Activated CD4-positive, alpha-beta T cell treated with anti-CD3 and anti-CD28 coated beads, Interleukin-2, amount 50 U/mL, for 16 hours (primary cell): Measurements from ENCODE around the gene AIFM2.
A peak's percentile ranks its signal among the peaks of the same experiment; 100 is the strongest.
"Not testable (repeated sequence)": the region's sequence is repeated elsewhere in the genome, so short reads cannot be mapped to it uniquely, and the experiment has no call there.

Source experiments
- DNase-seq: peaks from one replicate; pipeline ENCODE4 v3.0.0-alpha.2; 2020

Gene AIFM2

DNA sequence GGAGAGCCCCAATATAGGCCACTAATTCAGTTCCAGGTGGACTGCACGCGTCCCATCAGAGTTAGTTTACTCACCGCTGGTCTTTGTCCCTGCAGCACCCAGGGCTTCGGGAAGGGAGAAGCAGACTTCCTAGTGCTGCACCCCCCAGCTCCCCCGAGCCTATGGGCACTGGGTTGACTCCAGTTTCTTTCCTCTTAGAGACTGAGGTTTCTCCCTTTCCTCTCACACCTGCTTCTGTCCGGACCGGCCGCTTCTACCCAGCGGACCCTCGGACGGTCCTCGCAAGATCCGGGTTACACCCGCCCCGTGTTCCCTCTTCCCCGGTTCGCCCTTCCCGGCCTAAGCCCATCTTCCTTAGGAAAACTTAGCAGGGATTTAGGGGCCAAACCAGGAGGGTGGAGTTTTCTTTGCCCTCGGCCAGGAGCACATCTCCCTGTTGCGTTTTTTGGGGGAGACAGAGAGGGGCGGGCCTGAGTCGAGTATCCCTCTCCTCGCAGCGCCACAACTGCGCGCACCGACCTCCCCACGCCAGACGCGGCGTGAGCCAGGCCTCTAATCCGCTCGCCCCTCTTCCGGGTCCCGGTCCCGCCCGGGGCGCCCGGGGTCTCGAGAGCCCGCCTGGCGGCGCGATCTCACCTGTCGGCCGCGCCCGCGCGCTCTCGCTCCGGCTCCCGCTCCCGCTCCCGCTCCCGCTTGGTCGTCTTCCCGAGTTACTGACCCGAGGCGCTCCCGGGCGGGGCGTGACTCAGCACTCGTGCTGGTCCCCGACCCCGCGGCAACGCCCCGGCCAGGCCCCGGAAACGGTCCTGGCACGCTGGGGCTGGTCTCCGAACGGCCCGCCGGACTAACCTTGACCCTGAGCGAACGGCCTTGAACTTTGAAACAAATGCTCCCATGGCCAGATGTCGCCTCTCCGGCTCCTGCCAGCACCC is at the start of gene AIFM2:
Gene AIFM2 (minus strand): TSS at position 728 of the 932 bp plus-strand sequence. CDS start 8,741 bp downstream, outside the sequence.
- DNase-seq = peak; percentile 45

DNA sequence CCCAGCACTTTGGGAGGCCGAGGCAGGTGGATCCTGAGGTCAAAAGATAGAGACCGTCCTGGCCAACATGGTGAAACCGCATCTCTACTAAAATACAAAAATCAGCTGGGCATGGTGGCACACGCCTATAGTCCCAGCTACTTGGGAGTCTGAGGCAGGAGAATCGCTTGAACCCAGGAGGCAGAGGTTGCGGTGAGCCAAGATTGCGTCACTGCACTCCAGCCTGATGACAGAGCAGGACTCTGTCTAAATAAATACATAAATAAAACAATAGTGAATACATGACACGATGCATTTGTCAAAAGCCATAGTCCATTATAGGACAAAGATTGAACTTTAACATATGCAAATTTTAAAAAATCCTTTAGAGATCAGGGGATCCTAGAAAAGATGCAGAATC is 46.6 kb upstream of the AIFM2 start:
- DNase-seq = not testable (repeated sequence)

DNA sequence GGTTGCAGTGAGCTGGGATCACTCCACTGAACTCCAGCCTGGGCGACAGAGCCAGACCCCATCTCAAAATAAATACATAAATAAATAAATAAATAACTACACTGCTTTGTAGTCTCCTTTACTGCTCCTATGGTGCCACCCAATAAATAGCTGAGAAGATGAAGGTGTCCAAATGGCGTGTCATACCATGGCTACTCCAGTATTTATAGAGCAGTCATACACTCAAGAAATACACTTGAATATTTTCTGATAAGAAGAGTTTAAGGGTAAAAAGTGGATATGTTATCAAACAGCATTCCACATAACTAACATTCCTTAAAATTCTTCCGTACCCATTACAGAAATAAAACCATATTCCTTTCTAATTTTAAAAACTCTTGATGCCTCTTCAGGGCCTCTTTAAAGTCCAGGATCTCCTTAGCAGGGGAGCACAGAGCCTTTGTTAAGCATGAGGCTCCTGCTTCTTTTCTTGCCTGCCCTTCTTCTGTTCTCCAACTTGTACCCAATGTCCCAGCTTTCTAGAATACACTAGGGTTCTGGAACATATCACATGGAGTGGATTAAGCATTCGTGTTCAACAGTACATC is 45.6 kb upstream of the AIFM2 start:
- DNase-seq = no peak

DNA sequence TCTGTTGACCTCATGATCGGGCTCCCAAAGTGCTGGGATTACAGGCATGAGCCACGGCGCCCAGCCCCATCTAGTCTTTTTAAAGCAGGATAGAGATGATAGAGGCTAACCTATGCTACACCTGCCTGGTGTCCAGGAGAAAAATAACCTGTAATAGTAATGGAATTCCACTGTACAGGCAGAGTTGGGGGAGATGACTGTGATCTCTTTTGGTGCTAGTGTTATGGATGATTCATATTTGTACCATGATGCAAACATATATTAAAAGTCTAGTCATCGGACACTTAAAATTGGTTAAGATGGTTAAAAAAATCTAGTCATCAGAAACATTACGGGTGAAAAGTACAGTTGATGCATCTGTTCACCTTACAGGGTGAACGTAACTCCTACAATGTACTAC is 43.8 kb upstream of the AIFM2 start:
- DNase-seq = no peak

DNA sequence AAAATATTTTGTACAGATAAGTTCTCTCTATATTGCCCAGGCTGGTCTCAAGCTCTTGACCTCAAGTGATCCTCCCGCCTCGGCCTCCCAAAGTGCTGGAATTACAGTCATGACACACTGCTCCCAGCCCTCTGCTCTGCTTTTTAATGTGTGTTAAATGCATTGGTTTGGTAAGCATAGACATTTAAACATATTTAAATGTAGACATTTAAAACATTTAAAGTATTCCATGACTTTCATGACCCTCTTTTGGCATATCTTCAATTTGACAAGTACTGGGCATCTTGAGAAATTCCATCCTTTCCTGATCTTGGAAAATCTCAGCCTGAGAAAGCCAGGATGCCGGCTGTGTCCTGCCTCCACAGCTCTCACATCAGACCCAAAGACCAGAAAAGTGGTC is 42.9 kb upstream of the AIFM2 start:
- DNase-seq = no peak

DNA sequence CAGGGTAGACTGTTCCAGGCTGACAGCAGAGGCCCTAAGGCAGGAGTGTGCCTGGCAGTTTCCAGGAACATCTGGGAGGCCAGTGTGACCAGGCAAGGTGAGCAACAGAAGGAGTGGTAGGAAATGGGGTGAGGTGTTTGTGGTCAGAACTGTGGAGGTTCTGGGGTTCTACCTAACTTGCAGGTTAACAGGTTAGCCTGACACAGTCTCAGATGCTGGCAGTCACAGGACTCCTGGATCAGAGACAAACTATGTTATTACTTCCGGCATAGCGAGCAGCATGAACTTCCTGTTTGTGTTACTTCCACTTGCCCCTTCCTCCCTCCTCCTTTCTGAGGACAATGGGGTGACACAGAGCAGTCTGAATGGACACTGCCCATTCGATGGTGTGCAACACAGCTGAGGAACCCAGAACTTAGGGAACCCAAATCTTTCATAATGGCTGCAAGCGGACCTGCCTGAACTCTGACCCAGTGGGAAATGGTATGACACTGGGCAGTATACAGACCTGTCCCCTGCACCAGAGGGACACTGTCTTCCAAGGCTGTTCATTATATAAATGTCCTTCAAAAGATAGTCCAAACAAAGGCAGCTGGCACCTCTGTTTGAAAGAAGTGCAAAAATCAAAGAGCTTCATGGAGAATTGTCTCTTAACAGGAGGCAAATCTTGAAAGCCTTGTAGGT is 41.6 kb upstream of the AIFM2 start:
- DNase-seq = peak; percentile 45

DNA sequence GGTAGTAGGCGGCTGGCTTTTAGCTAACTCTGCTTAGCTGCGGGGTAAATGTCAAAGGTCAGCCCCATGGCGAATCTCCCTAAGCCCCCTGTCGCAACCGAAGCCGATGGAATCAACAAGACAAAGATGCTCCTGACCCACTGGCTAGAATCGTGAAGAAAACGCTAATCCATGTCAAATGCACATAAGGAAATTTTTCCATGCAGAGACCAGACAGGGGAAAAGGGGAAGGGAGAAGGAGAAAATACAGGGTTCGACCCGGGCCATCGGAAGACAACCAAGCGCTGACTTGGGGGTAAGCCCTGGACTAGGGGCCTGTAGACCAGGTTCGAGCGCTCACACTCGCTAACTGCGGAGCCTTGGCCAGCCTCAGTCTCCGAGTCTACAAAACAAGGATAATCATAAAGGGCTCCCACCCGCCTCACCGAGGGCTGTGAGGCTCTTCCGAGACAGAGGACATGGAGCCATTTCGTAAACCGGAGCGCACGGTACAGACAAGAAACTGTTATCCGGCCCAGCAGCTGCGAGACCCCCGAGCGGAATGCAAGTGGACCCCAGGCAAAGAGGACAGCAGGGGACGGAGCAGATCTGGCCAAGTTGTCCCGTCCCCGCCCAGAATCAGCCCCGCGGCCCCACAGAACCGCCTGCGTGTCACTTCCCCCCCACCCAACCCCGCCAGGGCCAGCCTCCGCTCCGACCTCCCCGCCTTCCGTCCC is 37.2 kb upstream of the AIFM2 start:
- DNase-seq = no peak

DNA sequence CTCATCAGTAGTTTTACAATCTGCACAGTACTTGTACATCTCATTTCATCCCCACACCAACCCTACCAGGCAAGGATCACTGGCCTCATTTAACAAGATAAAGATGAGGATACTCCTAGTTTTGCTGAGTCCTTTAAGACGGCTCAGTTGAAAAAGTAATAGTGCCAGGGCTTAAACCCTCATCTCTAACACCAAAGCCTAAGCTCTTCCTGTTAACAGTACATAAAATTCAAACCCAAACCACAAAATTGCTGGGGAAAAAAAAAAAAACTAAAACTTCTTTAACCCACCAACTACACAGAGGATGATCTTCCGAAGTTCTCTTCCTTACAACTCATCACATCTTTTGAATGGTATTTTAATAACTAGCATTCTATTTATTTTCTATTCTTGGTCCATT is 36.4 kb upstream of the AIFM2 start:
- no peak for DNase-seq

DNA sequence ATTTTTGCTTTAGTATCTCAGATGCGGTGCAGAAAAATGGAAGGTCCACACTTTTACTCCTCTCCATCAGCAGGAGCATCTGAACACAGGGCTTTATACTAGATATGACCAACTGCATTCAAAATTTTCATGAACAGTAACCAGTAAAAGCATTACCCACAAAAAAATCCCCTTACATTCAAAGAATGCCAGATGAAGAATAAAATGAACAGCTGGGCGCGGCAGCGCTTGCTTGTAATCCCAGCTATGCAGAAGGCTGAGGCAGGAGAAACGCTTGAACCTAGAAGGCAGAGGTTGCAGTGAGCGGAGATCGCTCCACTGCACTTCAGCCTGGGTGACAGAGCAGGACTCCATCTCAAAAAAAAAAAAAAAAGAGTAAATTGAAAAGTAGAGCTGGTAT is 34.6 kb upstream of the AIFM2 start:
- DNase-seq = no peak

DNA sequence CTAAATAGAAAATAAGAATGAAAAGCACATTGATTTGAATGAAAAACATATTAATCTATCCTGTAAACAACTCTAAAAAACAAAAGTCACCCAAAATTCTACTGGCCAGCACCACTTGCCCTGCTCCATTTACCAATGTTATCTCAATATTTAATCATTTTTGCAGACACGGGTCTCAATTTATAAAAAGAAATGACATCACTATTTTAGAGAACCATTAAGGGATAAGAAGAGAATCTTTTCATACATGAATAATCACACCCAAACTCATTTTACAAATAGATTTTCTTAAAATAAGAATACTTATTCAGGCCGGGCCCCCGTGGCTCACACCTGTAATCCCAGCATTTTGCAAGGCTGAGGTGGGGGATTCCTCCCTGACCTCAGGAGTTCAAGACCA is 33.8 kb upstream of the AIFM2 start:
- DNase-seq = no peak

DNA sequence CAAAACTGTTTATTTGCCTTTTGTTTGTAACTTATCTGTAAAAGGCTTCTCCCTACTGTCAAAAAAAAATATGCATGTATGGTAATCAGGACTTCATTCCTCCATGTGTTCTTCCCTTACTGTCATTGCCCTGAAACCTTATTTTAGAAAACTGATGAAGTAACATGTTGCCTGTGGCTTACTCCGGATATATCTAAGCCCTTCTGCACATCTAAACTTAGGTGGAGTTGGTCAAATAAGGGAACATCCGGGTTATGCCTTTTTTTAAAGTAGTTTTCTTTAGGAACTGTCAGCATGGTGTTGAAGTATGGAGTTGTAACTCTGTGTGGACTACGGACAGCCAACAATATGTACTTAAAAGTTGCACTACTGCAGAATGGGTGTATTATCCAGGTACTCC is 31.5 kb upstream of the AIFM2 start:
- no peak for DNase-seq

DNA sequence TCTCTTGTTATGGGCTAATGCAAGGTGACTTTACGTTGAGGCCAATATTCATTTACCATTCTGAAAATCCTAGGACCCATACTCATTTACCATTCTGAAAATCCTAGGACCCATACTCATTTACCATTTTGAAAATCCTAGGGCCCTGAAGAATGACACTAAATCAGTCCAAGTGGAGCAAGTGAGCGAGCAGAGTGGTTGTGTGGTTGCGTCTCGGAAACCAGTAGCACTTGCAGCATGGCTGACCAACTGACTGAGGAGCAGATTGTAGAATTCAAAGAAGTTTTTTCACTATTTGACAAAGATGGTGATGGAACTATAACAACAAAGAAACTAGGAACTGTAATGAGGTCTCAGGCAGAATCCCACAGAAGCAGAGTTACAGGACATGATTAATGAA is 30.8 kb upstream of the AIFM2 start:
- no peak for DNase-seq

DNA sequence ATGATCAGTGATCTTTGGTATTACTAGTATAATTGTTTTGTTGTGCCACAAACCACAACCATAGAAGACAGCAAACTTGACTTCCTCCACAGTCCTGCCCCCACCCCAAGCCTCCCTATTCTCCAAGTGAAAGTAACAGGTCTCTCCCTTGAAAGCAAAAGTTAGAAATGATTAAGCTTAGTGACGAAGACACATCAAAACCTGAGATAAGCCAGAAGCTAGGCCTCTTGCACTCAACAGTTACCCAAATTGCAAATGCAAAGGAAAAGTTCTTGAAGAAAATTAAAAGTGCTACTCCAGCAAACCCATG is 30.2 kb upstream of the AIFM2 start:
- DNase-seq = peak; percentile 89

DNA sequence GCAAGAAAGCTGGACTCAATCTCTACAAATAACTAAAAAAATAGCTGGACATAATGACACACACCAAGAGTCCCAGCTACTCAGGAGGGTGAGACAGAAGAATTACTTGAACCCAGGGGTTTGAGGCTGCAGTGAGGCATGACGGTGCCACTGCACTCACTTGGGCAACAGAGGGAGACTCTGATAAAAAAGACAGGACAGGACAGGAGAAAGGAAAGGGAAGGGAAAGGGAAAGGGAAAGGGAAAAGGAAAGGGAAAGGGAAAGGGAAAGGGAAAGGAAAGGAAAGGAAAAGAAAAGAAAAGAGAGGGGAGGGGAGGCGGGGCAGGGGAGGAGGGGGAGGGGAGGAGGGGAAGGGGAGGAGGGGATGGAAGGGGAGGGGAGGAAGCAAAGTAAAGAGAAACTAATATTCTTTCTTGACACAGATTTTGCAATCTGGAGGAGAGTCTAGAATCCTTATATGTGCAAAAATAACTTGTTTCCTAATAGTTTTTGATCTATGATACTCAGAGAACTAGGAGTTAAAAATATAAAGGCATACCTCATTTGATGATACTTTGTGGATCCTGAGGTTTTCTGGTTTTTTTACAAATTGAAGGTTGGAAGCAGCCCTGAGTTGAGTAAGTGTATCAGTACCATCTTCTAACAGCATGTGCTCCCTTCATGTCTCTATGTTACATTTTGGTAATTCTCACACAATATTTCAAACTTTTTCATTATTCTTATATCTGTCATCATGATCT is 29.7 kb upstream of the AIFM2 start:
- no peak for DNase-seq

DNA sequence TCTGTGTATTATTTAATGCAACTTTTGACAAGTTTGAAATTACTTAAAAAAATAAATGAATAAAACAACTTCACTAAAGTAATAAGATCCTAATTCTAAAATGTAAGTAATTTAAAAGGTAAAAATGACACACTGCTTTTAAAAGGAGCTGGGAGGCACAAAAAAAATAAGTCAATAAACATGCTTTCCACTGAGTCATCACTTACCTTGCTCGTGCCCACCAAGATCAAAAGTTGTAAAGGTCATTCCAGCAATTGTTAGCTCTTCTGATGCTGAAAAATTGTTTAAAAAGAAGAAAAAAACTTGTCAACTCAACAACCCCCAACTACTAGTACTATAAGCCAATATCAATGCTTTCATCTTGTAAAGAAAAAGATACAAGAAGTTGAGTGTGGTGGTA is 28.2 kb upstream of the AIFM2 start:
- no peak for DNase-seq

DNA sequence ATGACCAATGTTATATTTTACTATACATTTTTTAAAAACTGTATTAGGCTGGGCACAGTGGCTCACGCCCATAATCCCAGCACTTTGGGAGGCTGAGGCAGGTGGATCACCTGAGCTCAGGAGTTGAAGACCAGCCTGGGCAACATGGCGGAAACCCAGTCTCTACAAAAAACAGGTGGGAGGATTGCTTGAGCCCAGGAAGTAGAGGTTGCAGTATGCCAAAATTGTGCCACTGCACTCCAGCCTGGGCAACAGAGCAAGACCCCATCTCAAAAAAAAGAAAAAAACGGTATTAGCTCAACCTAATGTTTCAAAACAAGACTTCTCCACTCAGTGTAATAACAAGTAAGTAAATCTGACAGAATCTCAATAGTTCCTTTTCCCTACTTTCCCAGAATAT is 26.7 kb upstream of the AIFM2 start:
- not testable (repeated sequence) for DNase-seq

DNA sequence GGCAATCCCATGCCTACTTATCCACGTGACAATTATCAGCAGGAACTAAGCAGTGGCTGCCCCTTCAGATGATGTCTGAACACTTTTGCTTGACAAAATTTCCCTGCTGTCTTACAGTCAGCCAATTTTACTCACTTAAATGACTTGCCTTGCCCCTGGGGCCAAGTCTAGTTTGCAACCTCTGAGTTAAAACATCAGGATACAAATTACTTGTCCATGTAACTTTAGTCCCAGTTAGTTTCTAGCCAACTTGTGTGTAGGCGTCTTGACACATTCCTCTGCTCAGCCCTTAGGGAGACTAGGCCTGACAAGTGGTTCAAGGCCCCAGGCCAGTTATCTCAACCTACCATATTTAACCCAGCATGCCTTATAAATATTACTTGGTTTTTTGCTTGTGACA is 25.5 kb upstream of the AIFM2 start:
- DNase-seq = no peak

DNA sequence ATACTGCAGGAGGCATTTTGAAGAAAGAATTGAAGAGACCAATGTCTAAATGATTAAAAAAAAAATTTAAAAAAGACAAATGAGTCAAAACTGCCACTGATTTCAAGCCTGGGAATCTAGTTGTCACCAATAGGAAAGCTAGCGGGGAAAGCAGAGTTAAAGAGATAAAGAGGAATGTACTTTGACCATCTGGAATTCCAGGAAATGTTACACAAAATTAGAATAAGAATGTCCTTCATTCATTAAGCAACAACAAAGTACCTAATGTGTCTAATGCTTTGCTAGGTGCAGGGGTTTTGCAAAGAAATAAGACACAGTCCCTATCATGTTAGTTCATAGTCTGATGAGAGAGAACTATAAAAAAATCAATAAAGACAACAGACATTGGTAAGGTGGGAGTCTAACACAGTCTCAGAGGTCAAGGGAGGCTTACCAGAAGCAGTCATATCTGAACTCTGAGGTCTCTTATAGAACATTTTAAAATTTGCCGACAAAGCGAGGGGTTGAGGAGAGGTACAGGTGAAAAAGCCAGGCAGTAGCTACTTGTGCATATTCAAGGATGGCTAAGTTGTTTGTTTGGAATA is 22.7 kb upstream of the AIFM2 start:
- DNase-seq = no peak

DNA sequence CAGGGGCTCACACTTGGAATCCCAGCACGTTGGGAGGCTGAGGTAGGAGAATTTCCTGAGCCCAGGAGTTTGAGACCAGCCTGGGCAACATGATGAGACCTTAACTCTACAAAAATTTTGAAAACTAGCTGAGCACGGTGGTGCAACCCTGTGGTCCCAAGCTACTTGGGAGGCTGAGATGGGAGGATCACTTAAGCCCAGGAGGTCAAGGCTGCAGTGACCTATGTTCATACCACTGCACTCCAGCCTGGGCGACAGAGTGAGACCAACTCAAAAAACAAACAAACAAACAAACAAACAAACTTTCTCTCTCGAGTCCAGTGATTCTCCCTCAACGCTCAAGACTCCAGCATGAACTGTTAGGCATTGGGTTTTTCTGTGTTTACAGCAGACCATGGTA is 15.9 kb upstream of the AIFM2 start:
- no peak for DNase-seq

DNA sequence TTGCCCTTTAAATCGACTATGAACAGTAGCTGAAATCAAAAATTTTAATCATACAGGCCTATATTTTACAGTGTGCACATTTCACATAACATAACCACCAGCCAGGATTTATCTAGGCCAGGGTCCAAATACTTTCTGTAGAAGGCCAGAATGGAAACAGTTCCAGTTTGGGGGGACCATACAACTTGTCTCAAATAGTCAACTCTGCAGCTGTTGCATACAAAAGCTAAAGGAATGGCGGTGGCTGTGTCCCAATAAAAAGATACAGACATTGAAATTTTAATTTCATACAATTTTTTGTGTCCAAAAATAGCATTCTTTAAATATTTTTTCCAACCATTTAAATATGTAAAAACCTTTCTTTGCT is 14.6 kb upstream of the AIFM2 start:
- DNase-seq = no peak

DNA sequence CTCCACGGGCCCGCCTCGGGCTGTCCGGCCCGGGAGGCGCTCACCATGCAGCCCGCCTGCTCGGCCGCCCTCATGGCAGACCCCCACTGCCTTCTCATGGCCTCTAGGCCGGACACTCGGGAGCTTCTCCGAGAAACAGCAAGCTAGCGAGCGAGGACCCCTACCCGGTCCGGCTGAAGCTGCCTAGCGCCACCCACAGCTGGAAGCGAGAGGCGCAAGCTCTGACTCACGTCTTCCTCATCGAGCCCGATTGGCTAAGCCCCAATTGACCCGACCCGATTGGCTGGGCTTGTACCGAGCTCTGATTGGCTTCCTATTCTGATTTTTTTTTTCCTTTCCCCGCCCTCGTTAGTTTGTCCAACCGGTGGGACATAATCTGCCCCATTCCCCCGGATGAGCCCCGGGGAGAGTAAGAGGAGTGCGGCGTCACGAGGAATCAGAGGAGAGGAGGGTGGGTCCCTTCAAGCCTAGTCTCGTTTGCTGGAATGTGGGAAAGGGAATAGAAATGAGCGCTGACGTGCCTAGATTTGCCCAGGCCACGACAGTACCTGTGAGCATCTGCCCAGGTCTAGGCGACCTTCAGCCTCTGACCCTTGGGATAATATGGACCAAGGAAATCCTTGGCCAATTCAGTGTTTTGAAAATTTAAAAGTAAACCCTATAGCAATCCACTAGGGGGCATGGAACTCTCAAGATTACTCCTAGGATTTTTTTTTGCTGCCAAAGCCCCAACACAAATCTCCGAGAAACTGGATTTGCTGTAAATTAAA is 14.0 kb upstream of the AIFM2 start, which contains the start of gene TYSND1:
Gene TYSND1 (minus strand): TSS at position 212 of the 770 bp plus-strand sequence. CDS start 114 bp downstream, at position 98.
- DNase-seq = peak; percentile 97
